HepG2 (cell line): ENCODE measurements around the gene ANKRD55.

Experiments used
- CTCF ChIP-seq: sonication (generic); formaldehyde crosslinking; IDR thresholded peaks from 2 replicates; pipeline ENCODE4 v1.5.0; 2020; ENCODE audit warnings: mild to moderate bottlenecking, missing genetic modification reagents, moderate library complexity
- FOXK2 ChIP-seq: fragments of 450-650 bp; IDR thresholded peaks from 2 replicates; pipeline ENCODE4 v1.6.1; 2016
- KDM2A ChIP-seq: sonication (generic); formaldehyde crosslinking; IDR thresholded peaks from 2 replicates; pipeline ENCODE4 v1.4.0; 2020; ENCODE audit warnings: low read depth, missing genetic modification reagents, borderline replicate concordance
- POLR2A ChIP-seq, 2 experiments: IDR thresholded peaks; 2 replicates each; pipeline ENCODE4 v1.6.1; 2011; ENCODE audit warnings: low read depth in 2 of 2, low read length in 2 of 2, mild to moderate bottlenecking in 1 of 2, moderate library complexity in 1 of 2; ENCODE audit not compliant: insufficient read depth in 1 of 2
- ZBTB7A ChIP-seq: sonication (generic); formaldehyde crosslinking; IDR thresholded peaks from 2 replicates; pipeline ENCODE4 v1.8.0; 2022; ENCODE audit warnings: mild to moderate bottlenecking, missing genetic modification reagents

GRCh38 chr5:56264417-56265025 lies 31.4 kb upstream of the ANKRD55 start:
- TF ChIP-seq KDM2A (CRISPR knock-in tag) = no peak
- TF ChIP-seq CTCF (CRISPR knock-in tag) = peak; percentile 85
- no peak for TF ChIP-seq FOXK2
- TF ChIP-seq ZBTB7A = no peak
- TF ChIP-seq POLR2A (IDR thresholded peaks at IDR 0.05; ENCODE audit: insufficient read depth in 1 of 2, low read depth in 2 of 2, low read length in 2 of 2) = no peak
